ENCODE data around the gene GAS7. TPM values are rescaled to one million over a fixed set of nuclear protein-coding genes. Genes with fewer than 3 reads are reported as not detected.
A peak's percentile ranks its signal among the peaks of the same experiment; 100 is the strongest.

GAS7 gene
- polyA plus RNA-seq, 1 experiment, result 1.4 TPM

GRCh38 chr17:10117581-10118001 lies 80.8 kb downstream of the GAS7 start:
- TF ChIP-seq CTCF (IDR thresholded peaks at IDR 0.05; ENCODE audit: insufficient read depth, low read depth, low read length), result peak; percentile 28; the same call in 1 of the 2 replicates
- Histone ChIP-seq H3K4me3 (ENCODE audit: low read depth, low read length) (no peak overlapping the region), H3K27me3 (ENCODE audit: control insufficient read depth, insufficient read depth, low read length) (no peaks in the 10 kb centered on the region; the same call in none of the 2 replicates), H3K36me3 (ENCODE audit: control insufficient read depth, insufficient read depth, low read length) (no peaks in the 10 kb centered on the region)
- ChIA-PET CTCF (no interaction called here), POLR2A (no interaction called here)
- no peak for DNase-seq (ENCODE audit: low read depth)

GRCh38 chr17:10116753-10117420 lies 81.5 kb downstream of the GAS7 start:
- POLR2A ChIA-PET, result no interaction called here
- DNase-seq (ENCODE audit: low read depth), result no peak
- no peaks in the 10 kb centered on the region; the same call in none of the 2 replicates for H3K27me3 ChIP-seq (ENCODE audit: control insufficient read depth, insufficient read depth, low read length)
- CTCF ChIA-PET, result interaction anchor here (0.6 to 1.1 kb wide), 3 partner anchors 12 to 128 kb away, joined by 3 read pairs; no protein-coding TSS in a partner anchor
- no peak overlapping the region for H3K4me3 ChIP-seq (ENCODE audit: low read depth, low read length)
- H3K36me3 ChIP-seq (ENCODE audit: control insufficient read depth, insufficient read depth, low read length), result no peaks in the 10 kb centered on the region
- no peak for TF ChIP-seq CTCF (IDR thresholded peaks at IDR 0.05; ENCODE audit: insufficient read depth, low read depth, low read length)

- DNase-seq (ENCODE audit: low read depth), result no peak
- CTCF ChIA-PET, result interaction anchor here (0.6 to 1.6 kb wide), 4 partner anchors 12 to 127 kb away, joined by 3 read pairs; no protein-coding TSS in a partner anchor
- Histone ChIP-seq H3K36me3 (ENCODE audit: control insufficient read depth, insufficient read depth, low read length) (no peaks in the 10 kb centered on the region), H3K27me3 (ENCODE audit: control insufficient read depth, insufficient read depth, low read length) (no peaks in the 10 kb centered on the region; the same call in none of the 2 replicates), H3K4me3 (ENCODE audit: low read depth, low read length) (no peak overlapping the region)
- POLR2A ChIA-PET, result no interaction called here
- no peak for TF ChIP-seq CTCF (IDR thresholded peaks at IDR 0.05; ENCODE audit: insufficient read depth, low read depth, low read length)
Measured at GRCh38 chr17:10116267-10116666, 82.1 kb downstream of the GAS7 start.

- no peak for DNase-seq (ENCODE audit: low read depth)
- H3K4me3 ChIP-seq (ENCODE audit: low read depth, low read length), result no peak overlapping the region
- no peaks in the 10 kb centered on the region; the same call in none of the 2 replicates for H3K27me3 ChIP-seq (ENCODE audit: control insufficient read depth, insufficient read depth, low read length)
- no peaks in the 10 kb centered on the region for H3K36me3 ChIP-seq (ENCODE audit: control insufficient read depth, insufficient read depth, low read length)
- ChIA-PET CTCF (interaction anchor here (1.1 to 1.6 kb wide), 3 partner anchors 14 to 111 kb away, joined by 3 to 4 read pairs (median 3); no protein-coding TSS in a partner anchor), POLR2A (interaction anchor here (1.0 kb wide), 1 partner anchor 17 kb away, joined by 6 read pairs; no protein-coding TSS in a partner anchor)
- TF ChIP-seq CTCF (IDR thresholded peaks at IDR 0.05; ENCODE audit: insufficient read depth, low read depth, low read length), result no peak
Measured at GRCh38 chr17:10115536-10115932, 82.9 kb downstream of the GAS7 start.

GRCh38 chr17:10114931-10115535 lies 83.4 kb downstream of the GAS7 start:
- POLR2A ChIA-PET, result interaction anchor here (1.0 kb wide), 1 partner anchor 16 kb away, joined by 6 read pairs; no protein-coding TSS in a partner anchor
- Histone ChIP-seq H3K4me3 (ENCODE audit: low read depth, low read length) (no peak overlapping the region), H3K36me3 (ENCODE audit: control insufficient read depth, insufficient read depth, low read length) (no peaks in the 10 kb centered on the region), H3K27me3 (ENCODE audit: control insufficient read depth, insufficient read depth, low read length) (no peaks in the 10 kb centered on the region; the same call in none of the 2 replicates)
- DNase-seq (ENCODE audit: low read depth), result peak; percentile 95
- no peak for TF ChIP-seq CTCF (IDR thresholded peaks at IDR 0.05; ENCODE audit: insufficient read depth, low read depth, low read length)
- CTCF ChIA-PET, result interaction anchor here (0.8 to 1.6 kb wide), 3 partner anchors 13 to 503 kb away, joined by 3 to 4 read pairs (median 3); no protein-coding TSS in a partner anchor
